Effector memory CD8-positive, alpha-beta T cell (primary cell): Measurements from ENCODE around the gene BST2.
A peak's percentile ranks its signal among the peaks of the same experiment; 100 is the strongest.
"Not testable (repeated sequence)": the region's sequence is repeated elsewhere in the genome, so short reads cannot be mapped to it uniquely, and the experiment has no call there.

Experiments
- ATAC-seq: fragments of 150-1000 bp; cut with Tn5 transposase; replicated peaks from 2 replicates; pipeline ENCODE4 v1.10.0; 2021; ENCODE audit warnings: mild to moderate bottlenecking, moderate library complexity
- DNase-seq, 3 experiments: peaks; one replicate each; pipeline ENCODE4 v3.0.0; 2021
- H3K27ac Mint-ChIP-seq, 2 donors: one replicate each; pipeline ENCODE4 v1.8.0; 2022; ENCODE audit warnings: mild to moderate bottlenecking in 2 of 2, mixed read lengths in 2 of 2, moderate library complexity in 2 of 2
- H3K27me3 Mint-ChIP-seq, 2 donors: one replicate each; pipeline ENCODE4 v1.8.0; 2022; ENCODE audit warnings: mixed read lengths in 2 of 2
- H3K36me3 Mint-ChIP-seq: one replicate; pipeline ENCODE4 v1.8.0; 2022; ENCODE audit warnings: mild to moderate bottlenecking, moderate library complexity, mixed read lengths; ENCODE audit not compliant: insufficient read depth
- H3K4me1 Mint-ChIP-seq, 2 donors: one replicate each; pipeline ENCODE4 v1.8.0; 2022; ENCODE audit warnings: low read depth in 2 of 2, mixed read lengths in 2 of 2
- H3K4me3 Mint-ChIP-seq, 2 donors: one replicate each; pipeline ENCODE4 v1.8.0; 2022; ENCODE audit warnings: mild to moderate bottlenecking in 2 of 2, mixed read lengths in 2 of 2, moderate library complexity in 2 of 2
- H3K9me3 Mint-ChIP-seq, 2 donors: one replicate each; pipeline ENCODE4 v1.8.0; 2022; ENCODE audit warnings: mixed read lengths in 2 of 2

BST2 gene

DNA sequence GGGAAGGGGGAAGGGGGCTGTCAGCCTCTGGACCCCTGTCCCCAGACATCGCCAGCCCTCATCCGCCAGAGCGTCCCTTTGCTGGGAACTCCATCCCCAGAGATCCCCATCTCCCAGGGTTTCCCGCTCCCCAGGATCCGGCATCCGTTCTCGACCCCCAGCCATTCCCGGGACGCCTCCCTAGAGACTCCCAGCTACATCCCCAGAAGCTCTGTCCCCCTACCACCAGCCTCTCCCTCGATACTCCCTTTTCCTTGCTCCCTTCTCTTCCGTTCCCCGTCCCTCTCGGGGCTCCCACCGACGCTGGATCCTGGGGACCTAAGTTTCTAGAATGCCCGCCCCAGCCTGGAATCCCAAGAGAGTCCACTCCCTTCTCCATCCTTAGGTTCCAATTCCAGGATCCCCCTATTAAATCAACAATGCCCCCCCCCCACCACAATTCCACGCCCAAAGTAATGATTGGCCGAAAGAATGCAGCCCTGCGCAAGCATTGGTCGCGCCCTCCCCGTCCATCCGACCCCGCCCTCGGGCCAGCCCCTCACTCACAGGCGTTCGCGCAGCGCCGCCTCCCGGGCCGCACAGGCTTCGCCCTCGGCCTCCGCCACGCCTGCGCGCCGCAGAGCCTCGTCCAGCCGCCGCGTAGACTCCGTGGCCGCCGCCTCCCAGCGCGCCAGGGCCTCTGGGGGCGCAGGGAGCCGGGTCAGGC is 14.6 kb downstream of the BST2 start:
- peak overlapping the region; percentile 24 to 74 for H3K27ac Mint-ChIP-seq
- peaks cover 19 to 20% of the 10 kb centered on the region in 2 donors for H3K4me1 Mint-ChIP-seq
- peak; percentile 99 for ATAC-seq
- H3K27me3 Mint-ChIP-seq = no peaks in the 10 kb centered on the region
- peaks cover 4% of the 10 kb centered on the region for H3K36me3 Mint-ChIP-seq
- H3K9me3 Mint-ChIP-seq = no peaks in the 10 kb centered on the region
- H3K4me3 Mint-ChIP-seq = peak overlapping the region; percentile 84 to 91
- peak; percentile 78 to 86 (median 86) for DNase-seq

DNA sequence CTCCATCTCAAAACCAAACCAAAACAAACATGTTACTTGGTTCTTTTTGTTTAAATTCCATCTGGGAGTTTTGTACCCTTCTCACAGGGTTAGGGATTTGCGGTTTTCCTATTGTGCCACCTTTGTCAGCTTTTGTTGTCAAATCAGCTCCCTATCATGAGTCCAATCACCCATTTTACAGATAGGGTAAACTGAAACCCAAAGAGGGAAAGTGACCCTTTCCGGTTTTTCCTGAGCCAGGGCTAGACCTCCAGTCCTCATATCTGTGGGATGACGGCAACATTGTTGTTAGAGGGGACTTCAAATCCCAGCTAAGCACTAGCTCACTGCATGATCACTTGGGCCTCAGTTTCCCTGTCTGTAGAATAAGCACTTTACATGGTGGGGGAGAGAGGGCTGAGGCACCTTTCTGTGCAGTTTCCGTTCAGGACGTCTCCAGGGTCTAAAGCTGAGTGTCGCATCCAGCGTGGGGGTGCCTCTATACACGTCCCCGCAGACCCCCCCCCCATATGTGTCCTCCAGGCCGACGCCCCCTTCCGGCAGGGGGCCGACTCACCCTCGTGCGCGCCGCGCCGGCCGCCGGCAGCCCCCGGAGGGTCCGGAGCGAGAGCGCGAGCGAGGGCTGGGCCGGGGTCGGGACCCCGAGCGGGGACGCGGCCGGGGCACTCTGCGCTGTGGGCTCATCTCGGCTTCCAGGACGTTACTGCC is 15.3 kb downstream of the BST2 start:
- Mint-ChIP-seq H3K9me3 (no peaks in the 10 kb centered on the region), H3K36me3 (peaks cover 4% of the 10 kb centered on the region), H3K4me3 (peak overlapping the region; percentile 84 to 91), H3K27ac (peak overlapping the region; percentile 24 to 74), H3K4me1 (peaks cover 15 to 18% of the 10 kb centered on the region in 2 donors), H3K27me3 (no peaks in the 10 kb centered on the region)
- DNase-seq (no peak), ATAC-seq (no peak)

DNA sequence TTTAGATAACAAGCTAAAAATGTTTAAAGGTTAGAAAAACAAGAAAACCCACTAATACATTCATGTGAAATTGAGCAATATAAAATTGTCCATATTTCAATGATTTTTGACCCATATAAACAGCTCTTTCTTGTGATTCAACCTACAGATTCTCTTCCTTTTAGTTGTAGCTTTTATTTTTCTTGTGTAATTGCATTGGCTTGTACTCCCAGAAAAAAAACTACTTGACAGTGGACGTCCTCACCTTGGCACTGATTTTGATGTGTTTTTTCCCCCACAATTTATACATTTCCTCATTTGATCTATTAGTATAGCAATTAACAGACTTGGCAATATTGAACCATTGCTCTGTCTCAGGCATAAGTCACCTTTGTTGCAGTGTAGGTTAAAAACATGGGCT is 16.1 kb downstream of the BST2 start:
- peaks cover 4% of the 10 kb centered on the region for H3K36me3 Mint-ChIP-seq
- H3K27ac Mint-ChIP-seq = no peak overlapping the region
- DNase-seq (no peak), ATAC-seq (no peak)
- no peaks in the 10 kb centered on the region for H3K27me3 Mint-ChIP-seq
- H3K4me1 Mint-ChIP-seq = peaks cover 13% of the 10 kb centered on the region in 2 donors
- no peaks in the 10 kb centered on the region for H3K9me3 Mint-ChIP-seq
- no peak overlapping the region for H3K4me3 Mint-ChIP-seq

DNA sequence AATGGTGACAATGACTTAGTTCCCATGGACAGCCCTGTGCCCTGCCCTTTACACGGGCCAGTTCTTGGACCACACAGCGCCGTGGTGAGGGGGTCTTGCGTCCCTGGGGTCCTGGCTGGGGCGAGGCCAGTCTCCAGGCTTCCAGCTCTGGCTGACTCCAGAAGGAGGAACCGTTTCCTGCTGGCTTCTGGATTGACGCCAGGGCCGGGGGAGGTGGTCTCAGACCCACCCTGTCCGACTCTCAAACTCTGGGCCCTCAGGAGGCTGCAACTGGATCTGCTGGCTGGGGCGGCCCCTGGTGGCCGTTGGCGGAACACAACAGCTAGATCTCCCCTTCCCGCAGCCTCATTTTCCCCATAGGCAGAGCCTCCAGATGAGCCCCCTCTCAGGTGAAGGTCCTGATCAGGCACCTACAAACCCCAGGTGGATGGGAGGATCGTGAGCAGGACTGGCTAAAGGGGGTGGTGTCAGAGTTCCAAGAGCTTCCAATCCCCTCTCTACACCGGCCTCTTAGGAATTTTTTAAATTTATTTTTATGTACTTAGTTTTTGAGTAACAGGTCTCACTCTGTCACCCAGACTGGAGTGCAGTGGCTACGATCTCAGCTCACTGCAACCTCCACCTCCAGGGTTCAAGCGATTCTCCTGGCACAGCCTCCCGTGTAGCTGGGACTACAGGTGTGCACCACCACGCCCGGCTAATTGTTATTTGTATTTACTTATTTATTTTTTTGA is 19.4 kb downstream of the BST2 start:
- Mint-ChIP-seq H3K9me3 (no peaks in the 10 kb centered on the region), H3K27me3 (no peaks in the 10 kb centered on the region), H3K4me1 (peaks cover 5% of the 10 kb centered on the region in 2 donors), H3K4me3 (no peak overlapping the region), H3K36me3 (peaks cover 4% of the 10 kb centered on the region), H3K27ac (no peak overlapping the region)
- peak; percentile 43 to 54 (median 47) for DNase-seq
- ATAC-seq = peak; percentile 45

DNA sequence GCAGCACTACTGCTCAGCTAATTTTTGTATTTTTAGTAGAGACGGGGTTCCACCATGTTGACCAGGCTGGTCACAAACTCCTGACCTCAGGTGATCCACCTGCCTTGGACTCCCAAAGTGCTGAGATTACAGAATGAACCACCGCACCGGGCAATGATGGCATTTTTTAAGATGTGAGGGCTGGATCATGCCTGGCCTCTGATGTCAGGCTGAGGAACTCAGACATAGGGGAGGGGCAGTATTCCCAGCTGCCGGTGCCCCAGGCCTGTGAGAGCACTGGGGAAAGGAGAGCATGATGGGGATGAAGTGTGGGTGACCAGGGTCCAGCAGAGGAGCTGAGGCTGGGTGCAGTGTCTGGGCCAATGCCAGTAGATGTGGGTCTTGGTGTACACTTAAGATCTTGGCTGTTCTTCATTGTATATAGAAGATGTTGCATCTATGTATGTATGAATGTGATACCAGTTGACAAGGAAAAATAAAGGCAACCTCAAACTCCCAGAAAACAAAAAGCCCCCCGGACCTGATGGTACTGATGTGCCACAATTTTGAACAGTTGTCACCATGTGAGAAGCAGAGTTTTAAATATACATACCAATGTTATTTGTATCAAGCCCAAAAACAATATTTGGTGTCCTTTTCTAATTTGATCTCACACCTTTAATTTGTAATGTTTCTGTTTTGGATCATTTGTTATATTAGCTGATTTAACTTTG is 24.8 kb downstream of the BST2 start:
- DNase-seq (no peak), ATAC-seq (no peak)
- no peak overlapping the region for H3K4me3 Mint-ChIP-seq
- no peak overlapping the region for H3K27ac Mint-ChIP-seq
- H3K36me3 Mint-ChIP-seq = no peaks in the 10 kb centered on the region
- H3K4me1 Mint-ChIP-seq = no peaks in the 10 kb centered on the region
- H3K9me3 Mint-ChIP-seq = no peaks in the 10 kb centered on the region
- H3K27me3 Mint-ChIP-seq = peaks cover 23 to 34% of the 10 kb centered on the region in 2 donors

DNA sequence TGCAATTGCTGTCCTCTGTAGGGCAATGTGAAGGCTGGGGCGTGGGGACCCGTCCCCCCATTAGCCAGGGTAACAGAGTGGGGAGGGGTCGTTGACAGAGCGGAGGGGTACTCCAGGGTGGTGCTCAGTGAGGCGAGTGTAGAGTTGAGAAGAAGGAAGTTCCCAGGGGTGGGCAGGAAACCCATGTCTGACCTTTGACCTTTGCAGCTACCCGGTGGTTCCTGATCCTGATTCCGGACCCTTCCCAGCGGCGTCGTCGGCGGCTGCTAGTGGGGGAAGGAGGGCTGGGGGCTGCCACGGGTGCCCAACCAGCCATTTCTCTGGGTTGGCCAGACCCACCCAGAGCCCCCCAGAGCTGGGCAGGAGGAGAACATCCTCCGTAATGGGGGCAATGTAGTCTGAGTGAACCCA is 26.2 kb downstream of the BST2 start:
- Mint-ChIP-seq H3K36me3 (no peaks in the 10 kb centered on the region), H3K27ac (no peak overlapping the region), H3K4me3 (no peak overlapping the region), H3K27me3 (peaks cover 23 to 35% of the 10 kb centered on the region in 2 donors), H3K4me1 (no peaks in the 10 kb centered on the region), H3K9me3 (no peaks in the 10 kb centered on the region)
- no peak for DNase-seq
- no peak for ATAC-seq

DNA sequence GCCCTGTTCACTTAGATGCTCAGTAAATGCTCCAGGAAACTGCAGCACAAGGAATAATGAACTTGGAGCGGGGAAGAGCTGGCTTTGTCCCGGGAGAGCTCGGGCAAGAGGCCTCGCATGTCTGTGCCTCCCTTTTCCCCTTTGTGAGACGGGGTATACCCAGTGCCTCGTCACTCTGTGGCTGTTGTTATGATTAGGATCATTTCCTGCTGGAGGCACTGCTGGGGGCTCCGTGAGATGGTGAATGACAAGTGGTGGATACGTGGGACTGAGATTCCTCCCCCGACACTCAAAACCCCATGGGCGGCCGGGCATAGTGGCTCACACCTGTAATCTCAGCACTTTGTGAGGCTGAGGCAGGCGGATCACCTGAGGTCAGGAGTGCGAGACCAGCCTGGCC is 27.2 kb downstream of the BST2 start:
- no peak for ATAC-seq
- Mint-ChIP-seq H3K4me1 (no peaks in the 10 kb centered on the region), H3K4me3 (no peak overlapping the region), H3K27ac (no peak overlapping the region), H3K36me3 (no peaks in the 10 kb centered on the region), H3K9me3 (no peaks in the 10 kb centered on the region), H3K27me3 (peaks cover 23 to 35% of the 10 kb centered on the region in 2 donors)
- no peak for DNase-seq

DNA sequence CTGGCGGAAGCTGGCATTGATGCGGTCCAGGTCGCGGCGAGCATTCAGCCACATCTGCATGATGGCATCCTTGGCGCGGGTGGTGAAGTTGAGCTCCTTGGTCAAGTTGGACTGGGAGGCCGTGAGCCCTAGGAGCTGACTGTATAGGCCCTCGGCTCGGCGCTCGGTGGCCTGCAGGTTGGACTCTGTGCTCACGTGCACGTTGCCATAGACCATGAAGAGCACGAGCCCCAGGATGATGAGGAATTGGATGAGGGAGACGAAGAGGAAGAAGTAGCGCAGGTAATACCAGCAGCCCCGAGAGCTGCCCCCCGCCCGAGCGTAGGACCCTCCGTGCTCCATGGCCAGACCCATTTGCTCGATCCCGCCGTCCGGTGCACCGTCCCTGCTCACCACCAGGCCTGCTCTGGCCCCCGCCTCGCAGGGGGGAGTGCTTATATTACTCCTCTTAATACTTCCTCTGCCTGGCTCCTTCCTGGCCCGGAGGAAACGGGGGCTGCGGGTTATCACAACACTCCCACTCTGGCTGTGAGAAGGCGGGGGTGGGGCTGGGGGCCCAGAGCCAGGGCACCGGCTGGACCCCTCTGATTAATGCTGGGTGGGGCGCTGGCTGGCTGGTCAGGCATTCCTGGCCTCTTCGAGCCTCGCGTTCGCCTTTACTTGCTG is 28.4 kb downstream of the BST2 start, which contains the start of gene PLVAP:
PLVAP (minus strand) TSS at position 408 of the 666 bp plus-strand sequence; CDS start at position 354, 54 bp downstream.
- H3K27ac Mint-ChIP-seq = no peak within 1 kb of the TSS

DNA sequence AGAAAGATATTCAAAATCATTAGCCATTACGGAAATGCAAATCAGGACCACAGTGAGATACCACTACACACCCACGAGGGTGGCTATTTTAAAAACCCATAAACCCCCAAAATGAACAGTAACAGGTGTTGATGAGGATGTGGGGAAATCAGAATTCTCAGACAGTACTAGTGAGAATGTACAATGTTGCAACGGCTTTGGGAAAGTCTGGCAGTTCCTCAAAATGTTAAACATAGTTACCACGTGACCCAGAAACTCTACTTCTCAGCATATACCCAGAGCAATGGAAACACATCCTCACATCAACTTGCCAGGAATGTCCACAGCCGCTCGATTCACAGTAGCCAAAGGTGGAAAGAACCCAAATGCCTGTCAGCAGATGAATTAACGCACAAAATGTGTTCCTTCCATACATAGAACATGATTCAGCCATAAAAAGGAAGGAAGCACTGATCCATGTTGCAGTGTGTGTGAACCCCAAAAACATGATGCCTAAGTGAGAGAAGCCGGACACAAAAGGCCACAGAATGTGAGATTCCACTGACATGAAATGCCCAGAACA is 35.3 kb downstream of the BST2 start:
- H3K27me3 Mint-ChIP-seq = peaks cover 16 to 28% of the 10 kb centered on the region in 2 donors
- no peak overlapping the region for H3K4me3 Mint-ChIP-seq
- H3K27ac Mint-ChIP-seq = no peak overlapping the region

More for the DNA sequence above, 28.4 kb downstream of the BST2 start, which contains the start of gene PLVAP:
- ATAC-seq (no peak), DNase-seq (no peak)
- H3K4me1 Mint-ChIP-seq = no peaks in the 10 kb centered on the region
- no peaks in the 10 kb centered on the region for H3K36me3 Mint-ChIP-seq
- no peak within 1 kb of the TSS for H3K4me3 Mint-ChIP-seq
- no peaks in the 10 kb centered on the region for H3K9me3 Mint-ChIP-seq
- H3K27me3 Mint-ChIP-seq = peaks cover 23 to 35% of the 10 kb centered on the region in 2 donors

DNA sequence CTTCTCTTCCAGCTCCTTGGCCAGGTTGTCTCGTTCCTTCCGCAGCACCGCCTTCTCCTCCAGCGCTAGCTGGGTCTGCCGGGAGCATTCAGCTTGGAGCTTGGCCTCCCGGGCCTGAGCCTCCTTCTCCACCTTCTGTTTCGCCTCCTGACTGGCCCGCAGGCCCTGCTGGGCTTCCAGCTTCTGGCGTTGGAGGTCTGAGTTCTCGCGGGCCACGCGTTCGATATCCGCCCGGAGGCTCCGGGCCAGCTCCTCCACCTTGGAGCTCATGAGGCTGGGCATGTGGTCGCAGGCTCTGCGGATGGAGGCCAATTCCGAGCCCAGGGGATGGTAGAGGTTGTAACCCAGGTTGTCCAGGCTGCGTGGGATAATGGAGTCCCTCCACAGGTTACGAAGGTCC is 40.1 kb downstream of the BST2 start:
- Mint-ChIP-seq H3K27ac (no peak overlapping the region), H3K36me3 (peaks cover 3% of the 10 kb centered on the region), H3K4me3 (no peak overlapping the region), H3K9me3 (no peaks in the 10 kb centered on the region), H3K4me1 (no peaks in the 10 kb centered on the region), H3K27me3 (peaks cover 28 to 29% of the 10 kb centered on the region in 2 donors)
- ATAC-seq (no peak), DNase-seq (no peak)

More for the DNA sequence above, 35.3 kb downstream of the BST2 start:
- ATAC-seq (no peak), DNase-seq (no peak)
- H3K9me3 Mint-ChIP-seq = no peaks in the 10 kb centered on the region
- no peaks in the 10 kb centered on the region for H3K4me1 Mint-ChIP-seq
- peaks cover 3% of the 10 kb centered on the region for H3K36me3 Mint-ChIP-seq

DNA sequence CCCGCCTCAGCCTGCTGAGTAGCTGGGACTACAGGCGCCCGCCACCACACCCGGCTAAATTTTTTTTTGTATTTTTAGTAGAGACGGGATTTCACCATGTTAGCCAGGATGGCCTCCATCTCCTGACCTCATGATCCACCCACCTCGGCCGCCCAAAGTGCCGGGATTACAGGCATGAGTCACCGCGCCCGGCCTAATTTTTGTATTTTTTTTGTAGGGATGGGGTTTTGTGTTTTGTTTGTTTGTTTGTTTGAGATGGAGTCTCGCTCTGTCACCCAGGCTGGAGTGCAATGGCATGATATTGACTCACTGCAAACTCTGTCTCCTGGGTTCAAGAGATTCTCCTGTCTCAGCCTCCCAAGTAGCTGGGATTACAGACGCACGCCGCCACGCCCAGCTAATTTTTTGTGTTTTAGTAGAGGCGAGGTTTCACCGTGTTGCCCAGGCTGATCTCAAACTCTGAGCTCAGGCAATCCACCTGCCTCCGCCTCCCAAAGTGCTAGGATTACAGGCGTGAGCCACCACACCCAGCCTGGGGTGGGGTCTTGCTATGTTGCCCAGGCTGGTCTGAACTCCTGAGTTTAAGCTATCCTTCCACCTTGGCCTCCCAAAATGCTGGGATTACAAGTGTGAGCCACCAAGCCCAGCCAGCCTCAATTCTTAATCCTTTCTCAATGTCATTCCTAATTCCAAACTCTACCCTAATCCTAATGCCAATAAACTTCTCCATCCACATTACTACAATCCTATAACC is 41.4 kb downstream of the BST2 start:
- H3K9me3 Mint-ChIP-seq, DNase-seq, H3K4me3 Mint-ChIP-seq, H3K27ac Mint-ChIP-seq, ATAC-seq, H3K4me1 Mint-ChIP-seq, H3K36me3 Mint-ChIP-seq: not testable (repeated sequence)
- peaks cover 24 to 30% of the 10 kb centered on the region in 2 donors for H3K27me3 Mint-ChIP-seq
